H1 (cell line): ENCODE measurements around the gene PDYN. TPM values are rescaled to one million over a fixed set of nuclear protein-coding genes. Genes with fewer than 3 reads are reported as not detected.

Experiments used
- CTCF ChIA-PET: fragments of 300-600 bp; sonication (Branson Sonifier 250); formaldehyde crosslinking; loops from one replicate; lab custom pipeline; 2021; ENCODE audit not compliant: partially characterized antibody; lab: Charles Lee
- POLR2A ChIA-PET: fragments of 300-600 bp; sonication (Branson Sonifier 250); formaldehyde crosslinking; loops from one replicate; lab custom pipeline; 2021; ENCODE audit warnings: inconsistent platforms; ENCODE audit not compliant: partially characterized antibody; lab: Charles Lee
- DNase-seq, 2 experiments: peaks; one replicate each; pipeline versions ENCODE4 v3.0.0 to v3.0.0-alpha.2; 2010 to 2022; ENCODE audit warnings: low spot score in 2 of 2, low read depth in 1 of 2, mixed read lengths in 1 of 2
- FAIRE-seq: peaks from 2 replicates; lab custom pipeline; 2011; peaks lifted over from hg19 to GRCh38; lab: Jason Lieb, UNC
- H2AFZ ChIP-seq: 2 replicates; pipeline ENCODE4 v1.8.1; 2012; ENCODE audit warnings: low read length, inconsistent platforms
- H2AK5ac ChIP-seq: 2 replicates; pipeline ENCODE4 v1.6.1; 2013; ENCODE audit warnings: low read depth, low read length
- H2BK120ac ChIP-seq: replicated peaks from 2 replicates; pipeline ENCODE3; 2013; ENCODE audit warnings: low read depth, low read length, inconsistent platforms
- H2BK12ac ChIP-seq: 2 replicates; pipeline ENCODE4 v1.6.1; 2013; ENCODE audit warnings: low read depth, low read length
- H2BK15ac ChIP-seq: 2 replicates; pipeline ENCODE4 v1.6.1; 2013; ENCODE audit warnings: low read length
- H2BK20ac ChIP-seq: 2 replicates; pipeline ENCODE4 v1.6.1; 2013; ENCODE audit warnings: low read length
- H2BK5ac ChIP-seq: 2 replicates; pipeline ENCODE4 v1.6.1; 2013; ENCODE audit warnings: low read depth, low read length
- H3K14ac ChIP-seq: 2 replicates; pipeline ENCODE4 v1.6.1; 2013; ENCODE audit warnings: inconsistent platforms; ENCODE audit not compliant: insufficient read length
- H3K18ac ChIP-seq: 2 replicates; pipeline ENCODE4 v1.6.1; 2013; ENCODE audit warnings: low read length; ENCODE audit errors: extremely low read depth
- H3K23ac ChIP-seq: 2 replicates; pipeline ENCODE4 v1.6.1; 2013; ENCODE audit warnings: inconsistent platforms; ENCODE audit not compliant: insufficient read length
- H3K23me2 ChIP-seq: 2 replicates; pipeline ENCODE4 v1.6.1; 2013; ENCODE audit warnings: low read depth, low read length
- H3K27ac ChIP-seq: 2 replicates; pipeline ENCODE4 v1.6.1; 2011; ENCODE audit warnings: low read depth, low read length, inconsistent platforms
- H3K27me3 ChIP-seq, 4 experiments: replicated peaks in 1 of 4; 1 replicate in 1 of 4; 2 replicates in 3 of 4; pipeline versions ENCODE4 v1.6.1 to v1.8.1; 2011 to 2013; ENCODE audit warnings: low read length in 3 of 4, mild to moderate bottlenecking in 3 of 4, inconsistent platforms in 2 of 4, mixed read lengths in 2 of 4, moderate library complexity in 1 of 4; ENCODE audit not compliant: control insufficient read depth in 3 of 4, insufficient read depth in 3 of 4; ENCODE audit errors: extremely low read depth in 1 of 4
- H3K36me3 ChIP-seq, 4 experiments: 2 replicates each; pipeline versions ENCODE4 v1.6.1 to v1.8.1; 2011 to 2013; ENCODE audit warnings: mild to moderate bottlenecking in 4 of 4, low read length in 3 of 4, moderate library complexity in 2 of 4, control low read depth in 1 of 4, inconsistent platforms in 1 of 4; ENCODE audit not compliant: insufficient read depth in 4 of 4, control insufficient read depth in 2 of 4
- H3K4ac ChIP-seq: replicated peaks from 2 replicates; pipeline ENCODE3; 2013; ENCODE audit warnings: low read length, low read depth, mixed read lengths, inconsistent platforms; ENCODE audit not compliant: insufficient read length
- H3K4me1 ChIP-seq, 4 experiments: replicated peaks in 1 of 4; 1 replicate in 1 of 4; 2 replicates in 3 of 4; pipeline versions ENCODE4 v1.6.1 to v1.8.1; 2011 to 2013; ENCODE audit warnings: low read length in 3 of 4, inconsistent platforms in 2 of 4, mixed read lengths in 1 of 4; ENCODE audit not compliant: insufficient read depth in 4 of 4, control insufficient read depth in 3 of 4
- H3K4me2 ChIP-seq, 2 experiments: 2 replicates each; pipeline versions ENCODE4 v1.6.1 to v1.8.1; 2011 to 2013; ENCODE audit warnings: low read depth in 2 of 2, low read length in 2 of 2, control low read depth in 1 of 2, inconsistent platforms in 1 of 2, mild to moderate bottlenecking in 1 of 2; ENCODE audit not compliant: insufficient read depth in 1 of 2
- H3K4me3 ChIP-seq, 4 experiments: fragments of 200-600, 300-600 bp in 1 of 4; sonication (generic), shearing (Covaris generic), sonication (Bioruptor Twin) in 1 of 4; 2 replicates each; pipeline versions ENCODE4 v1.5.1 to v1.8.1; 2011 to 2016; ENCODE audit warnings: low read length in 4 of 4, low read depth in 3 of 4, control low read depth in 2 of 4, inconsistent platforms in 2 of 4, mild to moderate bottlenecking in 2 of 4, mixed read lengths in 1 of 4, moderate library complexity in 1 of 4; ENCODE audit not compliant: insufficient read depth in 2 of 4; ENCODE audit errors: extremely low read depth in 1 of 4
- H3K56ac ChIP-seq: replicated peaks from 2 replicates; pipeline ENCODE3; 2013; ENCODE audit warnings: low read depth, mild to moderate bottlenecking, mixed read lengths, low read length, inconsistent platforms; ENCODE audit not compliant: insufficient read length
- H3K79me1 ChIP-seq: 2 replicates; pipeline ENCODE4 v1.6.1; 2013; ENCODE audit warnings: low read depth, low read length, control low read depth
- H3K79me2 ChIP-seq, 2 experiments: 2 replicates each; pipeline versions ENCODE4 v1.6.1 to v1.8.1; 2012 to 2013; ENCODE audit warnings: low read length in 2 of 2, mild to moderate bottlenecking in 2 of 2, inconsistent platforms in 1 of 2; ENCODE audit not compliant: insufficient read depth in 2 of 2, control insufficient read depth in 1 of 2
- H3K9ac ChIP-seq, 4 experiments: replicated peaks in 1 of 4; 1 replicate in 1 of 4; 2 replicates in 3 of 4; pipeline versions ENCODE4 v1.6.1 to v1.8.1; 2011 to 2013; ENCODE audit warnings: low read depth in 3 of 4, low read length in 3 of 4, control low read depth in 2 of 4, mild to moderate bottlenecking in 2 of 4, moderate library complexity in 2 of 4, inconsistent platforms in 1 of 4; ENCODE audit errors: extremely low read depth in 1 of 4
- H3K9me3 ChIP-seq, 2 experiments: 2 replicates each; pipeline versions ENCODE4 v1.6.1 to v1.8.1; 2012 to 2013; ENCODE audit warnings: mild to moderate bottlenecking in 2 of 2, moderate library complexity in 2 of 2, control low read depth in 1 of 2, inconsistent platforms in 1 of 2, low read depth in 1 of 2, low read length in 1 of 2, mixed read lengths in 1 of 2; ENCODE audit not compliant: insufficient read depth in 2 of 2
- H4K20me1 ChIP-seq, 2 experiments: replicated peaks in 1 of 2; 2 replicates each; pipeline versions ENCODE3 to v1.8.1; 2011 to 2013; ENCODE audit warnings: inconsistent platforms in 2 of 2, low read length in 2 of 2, mild to moderate bottlenecking in 1 of 2; ENCODE audit not compliant: insufficient read depth in 2 of 2, control insufficient read depth in 1 of 2
- H4K5ac ChIP-seq: 2 replicates; pipeline ENCODE4 v1.6.1; 2013; ENCODE audit warnings: low read length, low read depth, mixed read lengths, inconsistent platforms; ENCODE audit not compliant: insufficient read length
- H4K8ac ChIP-seq: 2 replicates; pipeline ENCODE4 v1.8.0; 2013; ENCODE audit warnings: mild to moderate bottlenecking, moderate library complexity, low read length, inconsistent platforms; ENCODE audit not compliant: insufficient read depth; ENCODE audit errors: extremely low read depth
- H4K91ac ChIP-seq: replicated peaks from 2 replicates; pipeline ENCODE3; 2013; ENCODE audit warnings: low read length, mixed read lengths, inconsistent platforms; ENCODE audit not compliant: insufficient read length
- ASH2L ChIP-seq: fragments of 200-600, 300-600 bp; sonication (generic); IDR thresholded peaks from one replicate; pipeline ENCODE4 v1.7.1; 2017; ENCODE audit warnings: low read length
- ATF2 ChIP-seq: IDR thresholded peaks from 2 replicates; pipeline ENCODE4 v1.6.1; 2012; ENCODE audit warnings: low read length, inconsistent platforms
- EZH2 ChIP-seq: fragments of 200-600 bp; sonication (generic); IDR thresholded peaks from 2 replicates; pipeline ENCODE4 v1.7.1; 2012; ENCODE audit warnings: low read depth, mild to moderate bottlenecking, moderate library complexity, low read length, inconsistent platforms; ENCODE audit not compliant: severe bottlenecking
- HDAC2 ChIP-seq, 2 experiments: fragments of 300-600 bp in 1 of 2; sonication (generic) in 1 of 2; IDR thresholded peaks; 2 replicates each; pipeline ENCODE4 v1.6.1; 2011 to 2012; ENCODE audit warnings: low read depth in 2 of 2, low read length in 2 of 2, mild to moderate bottlenecking in 2 of 2, moderate library complexity in 2 of 2, borderline replicate concordance in 1 of 2, inconsistent platforms in 1 of 2
- JUN ChIP-seq: IDR thresholded peaks from 2 replicates; pipeline ENCODE4 v1.6.1; 2011; ENCODE audit warnings: low read depth, mild to moderate bottlenecking, improper control_type of control experiment, low read length
- KDM4A ChIP-seq: IDR thresholded peaks from one replicate; pipeline ENCODE4 v1.7.1; 2012; ENCODE audit warnings: low read depth, mild to moderate bottlenecking, moderate library complexity, low read length, inconsistent platforms; ENCODE audit not compliant: severe bottlenecking
- TBP ChIP-seq: IDR thresholded peaks from 2 replicates; pipeline ENCODE4 v1.6.1; 2011; ENCODE audit warnings: low read depth, low read length, improper control_type of control experiment
- YY1 ChIP-seq: IDR thresholded peaks from 2 replicates; pipeline ENCODE4 v1.6.1; 2011; ENCODE audit warnings: low read depth, mild to moderate bottlenecking, low read length
- WGBS, 2 experiments: shearing (Covaris generic) in 1 of 2; methylation state at CpG; one replicate each; pipeline versions ENCODE4 v1.1.6 to v1.1.7; 2013 to 2015; ENCODE audit warnings: low lambda C conversion rate in 2 of 2, mixed read lengths in 2 of 2, inconsistent platforms in 1 of 2, low coverage in 1 of 2, missing lambda C conversion rate in 1 of 2; ENCODE audit not compliant: insufficient replicate concordance in 2 of 2, insufficient coverage in 1 of 2, insufficient read length in 1 of 2; ENCODE audit errors: extremely low coverage in 1 of 2, missing lambda C conversion rate in 1 of 2; 5-methylcytosine and 5-hydroxymethylcytosine counted together
- polyA plus RNA-seq, 7 experiments: library from polyadenylated mRNA; depleted of rRNA in 3 of 7; stranded (reverse) in 5 of 7; unstranded in 2 of 7; fragments of >200 nt in 5 of 7; fragments of 200-250 nt in 2 of 7; gene quantifications; 1 replicate in 5 of 7; 2 replicates in 1 of 7; 4 replicates in 1 of 7; pipeline versions ENCODE4 v1.2.1 to v1.2.3, GENCODE V29; 2011 to 2013; ENCODE audit warnings: missing spikeins in 2 of 7, mixed read lengths in 2 of 7
- total RNA-seq: library from RNA; stranded (reverse); fragmentation: NEBNext Ultra II Directional; extraction: Animal tissue kit (Norgen Biotek cat#: 25700); gene quantifications from 2 replicates; pipeline ENCODE4 v1.2.1, GENCODE V29; 2021

PDYN gene
- total and polyA plus RNA-seq, 2 of the 8 experiments (the other 6 are each of a cell fraction or from before 2014, with no cell fraction given) = 0.54 to 0.60 TPM

GRCh38 chr20:1942486-1943274 is 51.2 kb downstream of the PDYN start:
- no peak for DNase-seq
- no peak overlapping the region for H2AK5ac ChIP-seq

More at GRCh38 chr20:1942486-1943274, 51.2 kb downstream of the PDYN start:
- no peak overlapping the region for H3K4me2 ChIP-seq
- H3K36me3 ChIP-seq = no peaks in the 10 kb centered on the region
- H4K5ac ChIP-seq = no peak overlapping the region
- H3K4me3 ChIP-seq = no peak overlapping the region
- H2BK20ac ChIP-seq = no peak overlapping the region
- peaks cover 0 to 12% (median 9%) of the 10 kb centered on the region in 4 experiments; a peak in 6 of 7 replicates for H3K4me1 ChIP-seq
- H3K79me2 ChIP-seq = no peaks in the 10 kb centered on the region
- CTCF ChIA-PET = interaction anchor here (1.2 kb wide), 1 partner anchor 23 kb away, joined by 4 read pairs; no protein-coding TSS in a partner anchor
- no peak overlapping the region for H2AFZ ChIP-seq
- POLR2A ChIA-PET = interaction anchor here (0.6 kb wide), 1 partner anchor 515 kb away, joined by 3 read pairs; no protein-coding TSS in a partner anchor
- no peaks in the 10 kb centered on the region for H4K20me1 ChIP-seq
- no peak overlapping the region for H3K23ac ChIP-seq
- TF ChIP-seq ATF2 (no peak), YY1 (no peak), ASH2L (no peak), KDM4A (no peak), HDAC2 (IDR thresholded peaks at IDR 0.05; ENCODE audit: borderline replicate concordance in 1 of 2, low read depth in 2 of 2, low read length in 2 of 2) (no peak), EZH2 (no peak), TBP (no peak), JUN (no peak)
- no peak overlapping the region for H3K18ac ChIP-seq
- no peak overlapping the region for H2BK12ac ChIP-seq
- no peak overlapping the region for H2BK120ac ChIP-seq
- H3K9ac ChIP-seq = no peak overlapping the region
- H3K4ac ChIP-seq = no peak overlapping the region
- no peak overlapping the region for H2BK15ac ChIP-seq
- no peaks in the 10 kb centered on the region for H3K9me3 ChIP-seq
- 90% methylated on average over 13 of the region's 13 CpGs; no CpG with 5 or more reads in 1 of the 2 experiments for WGBS, 2 experiments
- H3K79me1 ChIP-seq = no peaks in the 10 kb centered on the region
- no peak overlapping the region for H3K27ac ChIP-seq
- H3K27me3 ChIP-seq = peaks cover 0 to 22% (median 10%) of the 10 kb centered on the region in 4 experiments; a peak in 6 of 7 replicates
- H3K14ac ChIP-seq = no peak overlapping the region
- H4K8ac ChIP-seq = no peak overlapping the region
- no peak for FAIRE-seq
- no peak overlapping the region for H4K91ac ChIP-seq
- H2BK5ac ChIP-seq = no peak overlapping the region
- H3K56ac ChIP-seq = no peak overlapping the region
- H3K23me2 ChIP-seq = peaks cover 4% of the 10 kb centered on the region; the same call in 1 of the 2 replicates
